SKM-1 (cell line): Measurements from ENCODE around the gene PRR29.
A peak's percentile ranks its signal among the peaks of the same experiment; 100 is the strongest.
"Not testable (repeated sequence)": the region's sequence is repeated elsewhere in the genome, so short reads cannot be mapped to it uniquely, and the experiment has no call there.

Experiments used
- DNase-seq: peaks from one replicate; lab custom pipeline; 2025; ENCODE audit not compliant: unreplicated experiment; lab: John Stamatoyannopoulos, UW

The PRR29 gene

DNA sequence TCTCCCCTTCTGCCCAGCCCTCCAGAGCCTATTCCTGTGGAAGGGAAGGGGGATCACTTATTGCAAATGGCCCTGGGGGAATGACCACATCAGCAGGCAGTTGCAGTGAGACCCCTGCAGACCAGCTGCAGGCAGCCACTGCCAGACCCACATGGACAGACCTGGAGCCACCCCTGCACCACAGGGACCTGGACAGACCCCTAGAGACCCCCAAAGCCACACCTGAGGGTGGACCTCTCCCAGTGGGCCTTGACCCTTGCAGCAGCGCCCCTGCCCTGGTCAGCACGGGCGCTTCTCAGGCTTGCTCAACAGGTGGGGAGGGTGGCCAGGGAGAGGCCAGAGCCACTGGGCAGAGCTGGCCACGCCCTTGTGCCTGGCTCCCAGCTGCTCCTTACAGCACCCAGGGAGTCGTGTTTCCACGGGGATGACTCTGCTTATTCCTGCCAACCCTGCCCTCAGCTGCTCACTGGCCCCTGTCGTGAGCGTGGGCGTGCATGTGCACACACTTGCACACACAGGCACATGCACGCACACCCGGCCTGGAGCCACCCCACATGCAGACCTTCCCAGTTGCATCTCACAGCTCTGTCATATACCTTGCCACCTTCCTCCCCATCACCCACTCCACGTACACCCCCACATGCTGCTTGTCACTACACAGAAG lies 24.1 kb upstream of the PRR29 start:
- DNase-seq, result no peak

DNA sequence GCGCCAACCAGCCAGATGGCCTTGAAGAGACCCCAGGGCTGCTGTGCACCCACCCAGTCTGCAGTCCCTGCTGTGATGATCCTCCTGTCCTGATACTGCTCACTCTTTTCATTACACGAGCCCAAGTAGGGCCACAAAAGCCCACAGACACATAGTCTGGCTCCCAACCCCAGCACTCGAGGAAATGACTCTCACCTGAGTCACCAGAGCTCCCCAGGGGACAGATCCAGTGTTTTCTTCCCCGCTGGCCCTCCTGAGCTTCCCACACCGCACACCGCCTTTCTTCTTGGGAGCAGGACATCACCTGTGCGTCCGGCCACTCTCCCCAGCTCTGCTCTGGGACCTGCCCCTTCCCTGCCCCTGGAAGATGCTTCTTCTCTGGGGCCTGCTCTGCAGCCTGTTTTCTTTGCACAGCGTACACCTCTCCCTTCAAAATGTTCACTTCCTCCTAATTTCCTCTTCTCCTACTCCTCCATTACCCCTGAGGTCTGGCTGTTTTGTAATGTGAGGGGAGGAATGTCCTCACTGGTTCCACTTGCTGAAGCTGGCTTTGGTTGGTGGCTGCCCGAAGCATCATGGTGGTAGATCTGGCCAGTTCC lies 23.5 kb upstream of the PRR29 start:
- peak; percentile 41 for DNase-seq

DNA sequence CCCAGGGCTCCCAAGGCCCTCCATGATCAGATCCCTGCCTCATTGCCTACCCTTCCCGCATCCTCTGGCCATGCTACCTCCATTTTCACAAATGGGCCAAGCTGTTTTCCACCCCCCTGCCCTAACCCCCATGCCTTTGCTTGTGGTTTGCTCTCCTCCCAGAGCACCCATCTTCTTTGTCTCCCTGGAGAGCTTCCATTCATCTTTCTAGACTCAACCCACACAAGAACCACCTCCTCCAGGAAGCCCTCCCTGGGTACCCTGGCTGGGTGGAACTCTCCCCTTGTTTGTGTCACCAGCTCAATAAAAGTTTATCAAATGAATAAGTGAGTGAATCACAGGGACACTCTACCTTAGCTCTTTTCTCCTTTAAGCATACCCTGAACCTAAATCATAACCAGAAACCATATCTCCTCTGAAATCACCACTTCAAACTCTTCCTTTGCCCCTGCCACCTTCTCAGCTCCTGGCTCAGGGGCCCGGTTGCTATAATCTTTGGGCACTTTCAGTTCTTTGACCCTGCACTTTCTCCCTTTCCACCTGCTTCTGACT lies 22.5 kb upstream of the PRR29 start:
- DNase-seq, result no peak

DNA sequence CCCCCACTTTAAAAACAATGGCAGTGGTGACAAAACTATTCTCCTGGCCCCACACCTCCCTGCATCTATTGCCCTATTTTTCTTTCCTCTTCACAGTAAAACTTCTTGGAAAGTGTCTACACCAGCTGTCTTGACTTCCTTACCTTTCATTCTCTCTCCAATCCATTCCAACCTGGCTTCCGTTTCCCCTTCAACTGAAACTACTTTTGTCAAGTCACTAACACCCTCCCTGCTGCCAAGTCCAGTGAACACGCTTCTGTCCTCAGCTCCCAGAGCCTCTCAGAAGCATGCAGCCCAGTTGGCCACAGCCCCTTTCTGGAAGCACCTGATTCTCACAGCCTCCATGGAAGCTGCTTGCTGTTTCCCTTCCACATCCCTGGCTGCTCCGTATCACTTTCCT lies 21.4 kb upstream of the PRR29 start:
- no peak for DNase-seq

DNA sequence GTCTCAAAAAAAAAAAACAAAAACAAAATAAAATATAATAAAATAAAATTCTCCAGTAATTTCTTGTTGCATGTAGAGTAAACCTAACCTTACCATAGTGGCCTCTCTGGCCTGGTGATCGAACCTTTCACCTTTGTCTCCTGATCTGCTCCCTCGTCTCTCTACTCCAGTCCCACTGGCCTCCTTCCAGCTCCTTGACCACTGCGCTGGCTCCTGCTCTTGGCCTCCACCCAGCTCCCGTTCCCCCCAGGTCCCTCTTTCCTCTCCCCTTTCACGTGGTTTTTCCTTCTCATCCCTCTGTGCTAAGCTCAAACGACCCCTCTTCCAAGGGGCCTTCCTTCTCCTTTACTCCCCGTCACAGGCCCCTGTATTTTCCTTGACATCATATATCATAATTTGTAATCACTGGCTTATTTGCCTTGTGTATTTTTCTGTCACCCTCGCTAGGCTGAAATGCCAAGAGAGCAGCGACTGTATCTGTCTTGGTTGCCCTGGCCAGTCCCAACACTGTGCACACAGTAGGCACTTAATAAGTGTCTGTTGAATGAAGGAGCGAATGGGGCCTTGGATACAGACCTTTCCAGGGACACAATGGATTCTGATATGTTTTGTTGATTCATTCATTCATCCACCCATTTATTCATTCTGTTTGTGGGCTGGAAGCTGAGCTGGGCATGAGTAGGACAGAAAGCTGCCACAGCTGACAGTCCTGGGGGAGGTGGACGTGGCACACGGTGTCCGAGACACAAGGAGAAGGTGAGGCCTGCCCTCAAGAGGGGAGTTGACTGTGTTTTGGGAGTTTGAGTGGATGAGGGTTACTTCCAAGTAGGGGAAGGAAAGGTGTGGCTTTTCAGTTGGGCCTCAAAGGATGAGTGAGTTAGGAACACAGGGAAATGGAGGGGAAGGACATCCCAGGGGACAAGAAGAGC lies 19.6 kb upstream of the PRR29 start:
- no peak for DNase-seq

DNA sequence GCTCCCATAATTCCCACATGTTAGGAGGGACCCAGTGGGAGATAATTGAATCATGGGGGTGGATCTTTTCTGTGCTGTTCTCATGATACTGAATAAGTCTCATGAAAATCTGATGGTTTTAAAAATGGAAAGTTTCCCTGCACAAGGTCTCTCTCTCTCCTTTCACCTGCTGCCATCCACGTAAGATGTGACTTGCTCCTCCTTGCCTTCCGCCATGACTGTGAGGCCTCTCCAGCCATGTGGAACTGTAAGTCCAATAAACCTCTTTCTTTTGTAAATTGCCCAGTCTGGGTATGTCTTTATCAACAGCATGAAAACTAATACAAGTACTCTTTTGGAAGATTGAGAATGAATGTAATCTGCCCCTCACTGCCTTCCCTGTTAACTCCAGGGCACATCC lies 15.5 kb upstream of the PRR29 start:
- not testable (repeated sequence) for DNase-seq

DNA sequence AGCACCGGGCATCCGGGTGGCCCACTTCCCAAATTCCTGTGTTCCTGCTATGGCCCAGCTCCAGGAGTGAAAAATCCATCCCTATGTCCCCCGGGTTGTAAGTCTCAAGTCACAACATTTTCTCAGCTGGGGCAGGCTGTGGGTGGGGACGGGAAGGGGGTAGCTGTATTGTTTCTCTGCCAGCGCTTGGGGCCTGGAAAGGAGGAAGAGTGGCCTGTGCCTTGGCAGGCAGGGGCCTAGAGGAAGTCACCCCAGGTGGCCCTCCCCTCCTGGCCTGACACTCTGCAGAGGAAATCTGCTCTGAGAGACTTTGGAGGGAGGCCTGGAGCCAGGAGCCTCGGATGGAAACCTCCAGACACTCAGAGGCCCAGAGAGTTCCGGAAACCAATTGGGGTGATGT lies 14.8 kb upstream of the PRR29 start:
- DNase-seq, result no peak

DNA sequence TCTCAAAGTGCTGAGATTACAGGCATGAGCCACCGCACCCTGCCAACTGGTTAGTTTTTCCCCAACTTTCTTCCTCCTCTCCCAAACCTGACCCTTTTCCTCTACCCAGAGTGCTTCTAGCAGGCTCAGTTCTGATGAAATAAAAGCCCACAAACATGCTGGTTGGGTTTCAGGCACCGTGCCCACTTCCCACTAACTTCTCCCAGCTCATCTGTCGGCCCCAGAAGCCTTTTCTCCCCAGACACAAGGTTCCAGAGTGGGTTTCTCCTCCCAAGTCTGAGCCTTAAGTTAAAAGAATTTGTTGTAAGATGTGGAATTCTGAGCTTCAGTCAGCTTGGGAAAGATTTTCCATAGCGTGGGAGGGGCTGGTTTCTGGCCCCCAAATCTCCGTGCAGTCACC lies 13.9 kb upstream of the PRR29 start:
- no peak for DNase-seq

DNA sequence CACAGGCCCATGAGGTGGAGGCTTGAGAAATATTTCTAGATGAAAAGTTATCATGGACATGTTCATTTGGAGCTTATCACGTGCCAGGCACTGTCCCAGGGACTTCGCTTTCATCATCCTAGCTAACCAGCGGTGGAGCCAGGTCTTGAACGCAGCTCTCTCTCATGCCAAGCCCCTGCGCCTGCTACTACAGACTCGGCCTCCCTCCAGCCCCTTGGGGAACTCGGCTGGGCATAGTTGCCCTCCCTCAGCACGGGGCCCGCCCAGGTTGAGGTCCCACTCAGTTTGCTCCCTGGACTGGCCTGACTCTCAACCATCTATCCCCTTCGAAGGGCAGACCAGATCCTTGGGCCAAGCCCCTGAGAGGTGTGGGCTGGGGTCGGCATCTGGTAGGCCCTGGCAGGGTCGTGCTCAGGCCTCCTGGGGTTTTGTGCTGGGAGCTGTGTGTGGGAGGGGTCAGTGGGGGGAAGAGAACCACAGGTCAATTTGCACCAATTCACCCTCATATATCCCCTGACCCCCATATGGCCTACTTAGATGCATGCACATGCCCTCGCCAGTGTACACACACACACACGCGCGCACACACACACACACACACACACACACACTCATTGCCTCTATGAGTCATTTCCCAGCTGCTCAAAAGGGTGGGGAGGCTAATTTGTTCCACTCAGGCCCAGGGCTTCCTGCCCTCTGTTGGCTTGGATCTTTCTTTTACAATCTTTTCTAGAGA lies 13.3 kb upstream of the PRR29 start:
- no peak for DNase-seq

DNA sequence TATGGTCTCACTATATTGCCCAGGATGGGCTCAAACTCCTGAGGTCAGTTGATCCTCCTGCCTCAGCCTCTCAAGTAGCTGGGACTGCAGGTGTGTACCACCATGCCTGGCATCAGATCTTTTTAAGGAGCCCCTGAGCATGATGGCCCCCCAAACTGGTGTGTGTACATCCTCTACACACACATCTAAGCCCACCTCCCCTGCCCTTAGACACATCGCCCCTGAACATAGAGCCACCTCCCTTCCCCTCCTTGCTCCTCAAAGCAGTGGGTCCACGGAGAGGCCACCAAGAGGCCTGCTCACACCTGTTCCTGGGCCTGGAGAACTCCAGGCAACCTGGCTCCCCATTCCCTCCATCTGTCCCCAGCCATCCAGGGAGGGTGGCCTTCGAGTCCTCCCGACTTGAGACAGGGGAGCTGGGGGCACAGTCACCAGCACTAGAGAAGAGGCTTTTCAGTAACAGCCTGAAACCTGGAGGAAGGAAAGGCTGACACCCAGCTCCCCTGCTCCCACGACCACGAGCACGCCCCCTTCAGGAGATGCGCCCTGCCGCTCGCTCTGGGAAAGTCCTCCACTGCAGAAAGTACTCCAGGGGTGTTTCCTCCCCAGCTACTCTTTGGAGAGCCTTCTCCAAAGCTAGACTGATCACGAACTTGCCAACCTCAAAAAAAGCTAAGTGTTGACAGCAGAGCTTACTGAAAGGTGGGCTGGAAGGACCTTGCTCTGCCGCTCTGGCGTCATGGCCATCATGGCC lies 12.6 kb upstream of the PRR29 start:
- DNase-seq, result no peak

DNA sequence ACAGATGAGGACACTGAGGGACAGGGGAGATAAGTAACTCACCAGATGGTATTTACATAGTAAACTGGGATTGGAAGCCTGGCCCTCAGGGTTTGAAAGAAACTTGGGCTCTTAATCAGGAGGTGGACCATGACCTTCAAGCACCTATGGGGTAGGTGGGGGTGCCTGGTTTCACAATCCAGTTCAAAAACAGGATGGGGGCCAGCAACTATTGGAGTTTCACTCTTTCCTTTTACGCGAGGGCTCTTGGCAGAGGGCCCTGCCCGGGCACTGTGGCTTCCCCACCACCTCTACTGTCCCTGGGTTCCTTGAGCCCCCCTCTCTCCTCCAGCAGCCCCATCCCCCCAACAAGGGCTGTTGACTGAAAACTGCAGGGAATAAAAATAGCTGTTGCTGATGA lies 11.3 kb upstream of the PRR29 start:
- DNase-seq, result no peak

DNA sequence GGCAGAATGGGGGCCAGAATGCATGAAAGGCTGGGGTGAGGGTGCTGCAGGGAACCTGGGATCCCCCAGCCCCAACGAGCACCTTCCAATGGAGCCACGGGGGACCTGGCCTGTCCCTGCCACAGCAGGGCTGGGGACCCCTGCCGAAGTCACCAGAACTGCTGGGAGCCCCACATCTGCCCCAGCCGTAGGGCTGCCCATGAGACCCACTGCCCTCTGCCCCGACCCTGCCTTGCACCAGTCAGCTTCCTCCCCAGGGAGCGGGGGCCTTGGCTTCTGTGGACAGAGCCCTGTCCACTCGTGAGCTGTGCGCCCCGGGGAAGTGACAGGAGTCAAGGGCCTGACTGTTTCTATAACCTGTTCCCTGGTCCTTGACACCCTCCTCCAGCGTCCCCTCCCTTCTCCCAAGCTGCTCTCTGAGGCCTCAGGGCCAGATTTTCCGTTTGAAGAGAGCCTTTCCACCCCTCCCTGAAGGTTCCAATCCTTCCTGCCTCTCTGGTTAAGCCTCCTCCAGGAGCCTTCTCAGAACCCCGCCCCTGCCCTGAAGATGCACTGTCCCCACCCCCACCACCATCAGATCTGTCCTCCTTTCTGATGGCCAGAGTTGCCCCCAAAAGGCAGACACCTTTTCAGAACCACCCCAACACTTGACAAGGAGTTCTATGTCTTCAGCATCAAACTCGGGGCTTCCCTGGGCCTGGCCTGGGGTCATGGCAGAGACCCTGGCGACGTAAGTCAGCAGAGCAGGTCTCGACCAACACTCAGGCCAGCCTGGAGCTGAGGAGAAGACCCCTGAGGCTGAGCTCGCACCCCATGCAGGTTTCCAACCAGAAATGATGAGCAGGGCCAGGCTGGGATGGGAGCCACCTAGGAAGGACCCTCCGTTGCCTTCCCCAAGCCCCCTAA lies 10.7 kb upstream of the PRR29 start:
- no peak for DNase-seq

DNA sequence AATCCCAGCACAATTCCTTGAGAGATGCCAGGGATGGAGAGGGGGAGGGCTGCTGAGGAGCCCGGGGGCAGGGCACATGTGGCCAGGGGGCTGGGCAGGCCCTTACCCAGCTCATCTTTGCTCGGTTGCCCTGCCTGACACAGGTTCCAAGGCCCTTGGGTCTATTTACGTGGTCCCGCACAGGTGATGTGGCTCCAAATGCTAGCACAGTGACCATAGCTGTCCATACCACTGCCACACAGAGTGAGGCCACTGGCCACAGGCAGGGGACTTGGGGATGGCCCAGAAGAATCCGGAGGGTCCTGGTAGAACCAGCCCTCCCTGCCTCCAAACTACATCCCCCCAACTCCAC lies 10.0 kb upstream of the PRR29 start:
- DNase-seq, result no peak

DNA sequence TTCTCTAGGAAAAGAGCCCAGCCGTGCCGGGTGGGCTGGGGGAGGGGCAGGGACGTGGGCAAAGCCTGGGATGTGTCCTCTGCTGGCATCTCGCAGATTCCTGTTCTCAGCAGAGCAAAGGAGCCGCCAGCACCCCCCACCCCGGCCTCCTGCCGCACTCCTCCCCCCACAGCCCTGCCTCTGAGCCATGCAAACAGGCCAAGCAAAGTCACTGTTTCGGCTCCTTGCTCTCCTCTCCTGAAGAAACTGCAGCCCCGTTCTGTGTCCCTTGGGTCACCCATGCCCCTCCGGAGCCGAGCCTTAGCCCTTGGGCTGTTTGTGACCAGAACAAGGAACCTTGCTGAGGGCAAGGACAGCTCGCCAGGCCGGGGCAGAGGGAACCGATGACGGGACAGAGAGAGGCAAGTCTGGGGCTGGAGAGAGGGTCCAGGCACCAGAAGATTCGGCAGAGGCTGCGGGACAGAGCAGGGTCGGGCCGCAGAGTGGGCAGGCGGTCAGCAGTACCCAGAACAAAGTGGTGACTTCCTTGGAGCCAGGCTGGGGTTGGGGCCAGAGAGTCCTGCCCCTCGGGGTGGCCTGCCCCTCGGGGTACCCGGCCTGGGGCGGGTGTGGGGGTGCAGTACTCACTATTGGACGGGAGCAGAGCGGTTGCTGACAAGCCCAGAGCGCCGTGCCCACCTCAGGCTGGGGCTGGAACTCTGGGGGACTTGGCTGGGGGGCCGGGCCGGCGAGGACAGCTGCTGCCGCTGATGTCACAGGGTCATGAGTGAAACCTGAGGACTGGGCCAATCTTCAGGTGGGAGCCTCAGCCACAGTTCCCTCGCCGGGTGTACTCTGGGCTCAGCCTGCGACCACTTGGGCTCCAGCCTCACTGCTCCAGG lies 9.2 kb upstream of the PRR29 start:
- DNase-seq, result no peak

DNA sequence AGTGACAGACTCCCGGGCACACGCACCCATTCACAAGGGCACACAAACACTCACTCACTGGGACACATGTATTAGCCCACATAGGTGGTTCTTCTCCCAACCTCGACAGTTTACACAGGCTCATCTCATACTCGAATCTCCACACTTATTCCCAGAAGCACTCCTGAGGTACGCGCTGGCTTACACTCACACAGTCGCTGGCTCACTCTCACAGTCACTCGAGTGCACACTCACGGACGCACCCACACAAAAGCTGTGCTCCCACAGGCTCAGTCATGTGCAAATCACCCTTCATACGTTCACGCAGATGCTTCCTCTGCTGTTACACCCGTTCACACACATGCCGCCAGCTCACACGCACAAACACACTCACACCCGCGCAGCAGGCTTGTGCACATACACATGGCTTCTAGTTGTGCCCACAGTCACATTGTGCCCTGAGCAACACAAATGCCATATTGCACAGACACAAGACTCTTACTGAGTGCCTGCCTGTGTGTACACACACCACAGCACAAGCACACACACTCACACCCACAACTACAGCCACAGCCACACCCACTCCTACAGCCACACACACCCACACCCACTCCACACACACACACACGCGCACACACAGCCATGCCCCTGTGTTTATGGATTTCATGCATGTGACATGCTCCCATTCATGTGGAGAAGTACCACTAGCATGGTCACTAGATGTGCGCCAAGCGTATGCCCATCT lies 8.4 kb upstream of the PRR29 start:
- no peak for DNase-seq

DNA sequence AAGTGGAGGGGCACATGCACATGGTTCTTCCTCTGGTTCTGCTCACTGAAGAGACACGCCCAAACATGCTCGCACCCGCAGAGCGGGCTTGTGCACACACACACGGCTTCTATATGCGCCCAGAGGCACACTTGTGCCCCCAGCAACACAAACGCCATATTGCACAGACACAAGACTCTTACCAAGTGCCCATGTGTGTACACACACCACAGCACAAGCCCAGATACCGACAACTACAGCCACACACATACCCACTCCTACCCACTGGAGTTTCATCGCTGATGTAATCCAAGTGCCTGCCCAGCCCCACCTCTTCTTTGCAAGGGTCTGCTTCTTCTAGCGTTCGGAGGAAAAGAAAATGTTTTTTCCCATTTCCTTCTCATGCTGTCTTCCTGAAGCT lies 6.5 kb upstream of the PRR29 start:
- no peak for DNase-seq

DNA sequence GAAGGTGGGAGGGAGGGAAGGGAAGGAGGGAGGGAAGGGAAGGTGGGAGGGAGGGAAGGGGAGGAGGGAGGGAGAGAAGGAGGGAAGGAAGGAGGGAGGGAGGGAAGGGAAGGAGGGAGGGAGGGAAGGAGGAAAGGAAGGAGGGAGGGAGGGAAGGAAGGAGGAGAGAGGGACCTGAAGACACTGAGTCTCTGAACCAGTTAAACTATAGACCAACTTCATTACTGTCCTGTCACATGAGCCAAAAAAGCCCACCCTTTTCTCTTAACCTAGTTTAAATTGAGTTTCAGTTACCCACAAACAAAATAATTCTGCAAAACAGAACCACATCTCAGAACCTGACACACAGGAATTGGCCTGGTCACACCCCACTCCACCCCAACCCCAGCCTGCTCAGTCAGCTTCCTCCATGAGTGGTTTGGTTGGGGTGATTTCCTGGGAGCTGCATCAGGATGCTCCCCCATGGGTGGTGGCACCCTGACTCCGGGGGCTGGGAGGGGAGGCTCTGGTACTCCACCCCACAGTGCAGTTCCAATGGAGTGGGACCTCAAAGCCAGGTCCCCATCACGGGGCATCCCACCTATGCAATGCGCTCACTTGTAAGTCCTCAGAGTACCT lies 4.7 kb upstream of the PRR29 start:
- DNase-seq, result no peak
